Thoracic aorta (tissue), 2 donors: ENCODE measurements around the gene H2BK1. TPM values are rescaled to one million over a fixed set of nuclear protein-coding genes. Genes with fewer than 3 reads are reported as not detected.

Experiments used
- ATAC-seq: fragments of 150-250 bp; one replicate; pipeline ENCODE4 v1.8.0; 2017; ENCODE audit warnings: low read depth; ENCODE audit not compliant: insufficient number of reproducible peaks, low FRiP score
- DNase-seq: peaks from one replicate; pipeline ENCODE4 v3.0.0-alpha.2; 2020; ENCODE audit warnings: low spot score
- H3K27ac ChIP-seq, 2 donors: fragments of 200-600 bp; sonication (generic); 1 replicate in 1 of 2; 2 replicates in 1 of 2; pipeline ENCODE4 v1.5.1; 2016; ENCODE audit warnings: mild to moderate bottlenecking in 2 of 2, moderate library complexity in 2 of 2
- H3K27me3 ChIP-seq: fragments of 200-600 bp; sonication (generic); replicated peaks from 2 replicates; pipeline ENCODE4 v1.6.0; 2016; ENCODE audit warnings: mild to moderate bottlenecking; ENCODE audit not compliant: insufficient read depth
- H3K36me3 ChIP-seq: fragments of 200-600 bp; sonication (generic); one replicate; pipeline ENCODE4 v1.5.1; 2016
- H3K4me1 ChIP-seq, 2 donors: fragments of 200-600 bp; sonication (generic); 1 replicate in 1 of 2; 2 replicates in 1 of 2; pipeline versions ENCODE4 v1.5.1 to v1.6.0; 2016; ENCODE audit warnings: low read depth in 2 of 2, mild to moderate bottlenecking in 1 of 2; ENCODE audit not compliant: control insufficient read depth in 1 of 2
- H3K4me3 ChIP-seq: fragments of 200-600 bp; sonication (generic); 2 replicates; pipeline ENCODE4 v1.5.1; 2016; ENCODE audit warnings: mild to moderate bottlenecking
- H3K9me3 ChIP-seq: fragments of 200-600 bp; sonication (generic); 2 replicates; pipeline ENCODE4 v1.5.1; 2016
- total RNA-seq, 2 donors: library from RNA; depleted of rRNA; stranded (reverse); fragments of >200 nt; gene quantifications; one replicate each; pipeline versions ENCODE4 v1.1.0 to v1.2.3, GENCODE V29; 2016
- TF ChIP-seq, protein P1 (sequence below): fragments of 200-600 bp; sonication (generic); IDR thresholded peaks from one replicate; pipeline ENCODE4 v1.5.1; 2019; ENCODE audit warnings: antibody characterized with exemption

The H2BK1 gene
- total RNA-seq, 2 donors from 2014 or later, result not detected

GRCh38 chr7:151244841-151245346 is 34.6 kb upstream of the H2BK1 start:
- Histone ChIP-seq H3K36me3 (peaks cover 13% of the 10 kb centered on the region), H3K4me1 (peaks cover 31 to 49% of the 10 kb centered on the region in 2 donors), H3K27ac (peak overlapping the region; percentile 96 to 99), H3K27me3 (no peaks in the 10 kb centered on the region), H3K9me3 (no peaks in the 10 kb centered on the region), H3K4me3 (peak overlapping the region; percentile 89)
- TF ChIP-seq, protein P1, sequence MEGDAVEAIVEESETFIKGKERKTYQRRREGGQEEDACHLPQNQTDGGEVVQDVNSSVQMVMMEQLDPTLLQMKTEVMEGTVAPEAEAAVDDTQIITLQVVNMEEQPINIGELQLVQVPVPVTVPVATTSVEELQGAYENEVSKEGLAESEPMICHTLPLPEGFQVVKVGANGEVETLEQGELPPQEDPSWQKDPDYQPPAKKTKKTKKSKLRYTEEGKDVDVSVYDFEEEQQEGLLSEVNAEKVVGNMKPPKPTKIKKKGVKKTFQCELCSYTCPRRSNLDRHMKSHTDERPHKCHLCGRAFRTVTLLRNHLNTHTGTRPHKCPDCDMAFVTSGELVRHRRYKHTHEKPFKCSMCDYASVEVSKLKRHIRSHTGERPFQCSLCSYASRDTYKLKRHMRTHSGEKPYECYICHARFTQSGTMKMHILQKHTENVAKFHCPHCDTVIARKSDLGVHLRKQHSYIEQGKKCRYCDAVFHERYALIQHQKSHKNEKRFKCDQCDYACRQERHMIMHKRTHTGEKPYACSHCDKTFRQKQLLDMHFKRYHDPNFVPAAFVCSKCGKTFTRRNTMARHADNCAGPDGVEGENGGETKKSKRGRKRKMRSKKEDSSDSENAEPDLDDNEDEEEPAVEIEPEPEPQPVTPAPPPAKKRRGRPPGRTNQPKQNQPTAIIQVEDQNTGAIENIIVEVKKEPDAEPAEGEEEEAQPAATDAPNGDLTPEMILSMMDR, result no peak
- ATAC-seq (no peak), DNase-seq (no peak)

DNA sequence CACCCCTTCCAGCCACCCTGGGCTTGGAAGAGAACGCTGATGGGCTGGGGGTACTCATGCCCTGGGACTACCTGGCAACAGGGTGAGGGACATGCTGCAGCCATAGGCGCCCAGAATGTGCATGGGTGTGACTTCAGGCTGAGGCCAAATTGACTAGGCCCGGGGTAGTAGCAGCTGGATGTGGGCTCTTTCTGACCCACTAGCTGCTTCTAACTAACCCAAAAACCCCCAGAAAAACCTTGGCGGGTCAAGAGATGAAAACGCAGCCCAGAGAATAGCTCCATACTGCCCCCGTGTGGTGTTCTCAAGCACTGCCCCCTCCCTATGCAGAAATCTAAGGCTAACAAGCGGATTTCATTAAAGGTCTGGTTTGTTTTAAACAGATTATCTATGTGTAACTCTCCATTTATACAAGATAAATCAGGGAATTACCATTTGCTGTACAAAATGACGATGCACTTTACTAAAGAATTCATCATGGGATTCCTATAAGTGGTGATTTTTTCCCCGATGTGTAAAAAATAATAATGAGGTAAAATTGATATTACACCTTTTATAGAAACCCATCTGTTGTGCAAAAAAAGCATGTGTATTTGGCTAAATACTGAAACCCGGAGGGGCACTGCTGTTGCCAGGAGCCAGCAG is 34.0 kb upstream of the H2BK1 start:
- Histone ChIP-seq H3K27me3 (no peaks in the 10 kb centered on the region), H3K4me3 (peak overlapping the region; percentile 89), H3K4me1 (peaks cover 31 to 43% of the 10 kb centered on the region in 2 donors), H3K36me3 (peaks cover 19% of the 10 kb centered on the region), H3K9me3 (no peaks in the 10 kb centered on the region), H3K27ac (no peak overlapping the region)
- TF ChIP-seq, protein P1, result peak; percentile 84
- ATAC-seq, result no peak
- DNase-seq, result no peak

GRCh38 chr7:151243408-151244195 is 33.3 kb upstream of the H2BK1 start:
- Histone ChIP-seq H3K4me3 (no peak overlapping the region), H3K27me3 (no peaks in the 10 kb centered on the region), H3K36me3 (peaks cover 23% of the 10 kb centered on the region), H3K27ac (no peak overlapping the region), H3K4me1 (peaks cover 31 to 40% of the 10 kb centered on the region in 2 donors), H3K9me3 (no peaks in the 10 kb centered on the region)
- ATAC-seq, result no peak
- TF ChIP-seq, protein P1, result no peak
- DNase-seq, result no peak

DNA sequence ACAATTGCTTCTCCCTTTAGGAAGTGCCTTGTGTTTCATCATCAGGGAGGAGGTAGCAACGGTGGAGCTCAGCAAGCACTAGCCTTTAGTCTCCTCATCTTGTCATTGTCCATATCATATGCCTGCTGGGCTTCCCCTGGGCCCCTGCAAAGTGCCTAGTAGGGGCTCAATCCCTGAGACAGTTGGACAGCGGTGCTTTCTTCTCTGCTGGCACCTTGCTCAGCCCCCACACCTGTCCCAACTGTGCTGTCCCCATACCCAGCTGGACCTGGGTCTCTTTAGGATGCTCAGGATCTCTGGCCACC is 32.7 kb upstream of the H2BK1 start:
- Histone ChIP-seq H3K4me3 (no peak overlapping the region), H3K27me3 (no peaks in the 10 kb centered on the region), H3K4me1 (peaks cover 31 to 40% of the 10 kb centered on the region in 2 donors), H3K27ac (no peak overlapping the region), H3K36me3 (peaks cover 29% of the 10 kb centered on the region), H3K9me3 (no peaks in the 10 kb centered on the region)
- no peak for DNase-seq
- TF ChIP-seq, protein P1, result no peak
- no peak for ATAC-seq

DNA sequence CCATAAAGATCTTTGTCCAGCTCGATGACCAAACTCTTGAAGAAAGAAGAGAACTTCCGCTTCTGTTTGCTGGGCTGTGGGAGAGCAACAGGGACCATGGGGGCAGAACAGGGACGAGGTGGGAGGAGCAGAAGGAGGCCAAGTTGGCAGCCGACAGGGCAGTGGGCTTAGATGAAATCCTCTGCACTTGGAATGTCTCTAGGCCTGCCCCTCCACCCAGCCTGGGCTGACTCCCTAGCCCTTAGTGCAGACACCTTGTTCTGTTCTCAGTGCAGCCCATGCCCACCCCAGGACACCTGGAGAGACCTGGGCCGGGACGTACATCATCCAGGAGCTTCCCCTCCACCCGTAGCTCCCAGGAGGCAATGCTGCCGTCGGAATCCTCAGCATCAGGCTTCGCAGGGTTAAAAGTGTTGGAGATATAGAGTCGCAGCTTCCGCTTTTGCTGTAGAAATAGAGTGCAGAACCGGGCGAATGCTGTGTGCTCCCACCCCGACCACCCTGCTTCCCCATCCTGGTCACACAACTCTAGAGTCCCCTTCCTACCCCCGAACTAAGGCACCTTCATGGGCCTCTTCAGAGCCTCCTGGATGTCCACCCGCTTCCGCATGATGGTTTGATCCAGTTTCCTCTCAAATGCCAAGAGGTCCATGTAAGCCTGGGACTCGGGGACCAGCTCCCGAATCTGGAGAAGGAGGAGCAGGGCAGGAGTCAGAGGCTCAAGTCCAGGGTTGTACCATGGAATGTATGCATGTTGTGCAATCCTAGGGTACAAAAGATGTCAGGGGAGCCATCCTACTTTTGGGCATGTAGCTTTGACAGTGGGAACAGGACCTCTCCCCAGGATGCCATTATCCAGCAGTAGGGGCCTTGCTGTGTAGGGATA is 32.1 kb upstream of the H2BK1 start:
- TF ChIP-seq, protein P1, result no peak
- peaks cover 31 to 40% of the 10 kb centered on the region in 2 donors for H3K4me1 ChIP-seq
- no peaks in the 10 kb centered on the region for H3K27me3 ChIP-seq
- peaks cover 34% of the 10 kb centered on the region for H3K36me3 ChIP-seq
- H3K9me3 ChIP-seq, result no peaks in the 10 kb centered on the region
- H3K4me3 ChIP-seq, result no peak overlapping the region
- ATAC-seq, result no peak
- no peak overlapping the region for H3K27ac ChIP-seq
- DNase-seq, result no peak
